A549 treated with CpdA at 1 μM for 4 hours (cell line): ENCODE measurements around the gene ZNF726. TPM values are rescaled to one million over a fixed set of nuclear protein-coding genes. Genes with fewer than 3 reads are reported as not detected.

Experiments
- total RNA-seq: library from RNA; stranded (reverse); fragments of 200-300 nt; extraction: Qiagen RNA extraction; gene quantifications from 5 replicates; pipeline ENCODE4 v1.2.3, GENCODE V29; 2022; ENCODE audit warnings: low read depth

ZNF726 gene
- 0.35 to 1.3 TPM (median 0.58 TPM) in 5 replicates for total RNA-seq

GRCh38 chr19:23914402-23915286 is at the start of gene ZNF726:
TSS of gene ZNF726 (plus strand) at chr19:23914886. CDS start at chr19:23914995, 109 bp downstream.

Other genes with a start within 250 kb of the ZNF726 start
- gene ZNF675, start 227.7 kb upstream of the ZNF726 start, total RNA-seq, result 3.2 to 5.6 TPM (median 3.4 TPM) in 5 replicates
- not detected in 5 replicates for gene ZNF681, start 156.0 kb upstream of the ZNF726 start, total RNA-seq
- 5.8 to 13.0 TPM (median 6.5 TPM) in 5 replicates for gene ZNF254, start 172.3 kb downstream of the ZNF726 start, total RNA-seq